Measurements from ENCODE around the gene DRC1.

The DRC1 gene

GRCh38 chr2:26396734-26397298 is 4.9 kb upstream of the DRC1 start:
- in situ Hi-C loops (cut with HindIII; ENCODE audit: low sequenced_read_pairs) = no loop called here

GRCh38 chr2:26399771-26400376 is 1.8 kb upstream of the DRC1 start:
- in situ Hi-C loops (cut with HindIII; ENCODE audit: low sequenced_read_pairs) = no loop called here

- in situ Hi-C loops (cut with HindIII; ENCODE audit: low sequenced_read_pairs) = no loop called here
Observed at GRCh38 chr2:26400723-26401122, 997 bp upstream of the DRC1 start.

GRCh38 chr2:26407526-26407925 is 5.8 kb downstream of the DRC1 start:
- in situ Hi-C loops (cut with HindIII; ENCODE audit: low sequenced_read_pairs) = no loop called here

GRCh38 chr2:26409785-26410184 is 8.1 kb downstream of the DRC1 start:
- in situ Hi-C loops (cut with HindIII; ENCODE audit: low sequenced_read_pairs) = no loop called here

GRCh38 chr2:26410764-26411243 is 9.1 kb downstream of the DRC1 start:
- in situ Hi-C loops (cut with HindIII; ENCODE audit: low sequenced_read_pairs) = no loop called here

GRCh38 chr2:26411419-26411818 is 9.7 kb downstream of the DRC1 start:
- in situ Hi-C loops (cut with HindIII; ENCODE audit: low sequenced_read_pairs) = no loop called here

GRCh38 chr2:26412091-26412673 is 10.5 kb downstream of the DRC1 start:
- in situ Hi-C loops (cut with HindIII; ENCODE audit: low sequenced_read_pairs) = no loop called here

GRCh38 chr2:26414311-26414710 is 12.6 kb downstream of the DRC1 start:
- in situ Hi-C loops (cut with HindIII; ENCODE audit: low sequenced_read_pairs) = no loop called here

- in situ Hi-C loops (cut with HindIII; ENCODE audit: low sequenced_read_pairs) = no loop called here
Observed at GRCh38 chr2:26421961-26422360, 20.2 kb downstream of the DRC1 start.

GRCh38 chr2:26422947-26423629 is 21.4 kb downstream of the DRC1 start:
- in situ Hi-C loops (cut with HindIII; ENCODE audit: low sequenced_read_pairs) = no loop called here

GRCh38 chr2:26423750-26424149 is 22.0 kb downstream of the DRC1 start:
- in situ Hi-C loops (cut with HindIII; ENCODE audit: low sequenced_read_pairs) = no loop called here

- in situ Hi-C loops (cut with HindIII; ENCODE audit: low sequenced_read_pairs) = no loop called here
Observed at GRCh38 chr2:26424221-26424620, 22.5 kb downstream of the DRC1 start.

- in situ Hi-C loops (cut with HindIII; ENCODE audit: low sequenced_read_pairs) = no loop called here
Observed at GRCh38 chr2:26428846-26429245, 27.1 kb downstream of the DRC1 start.

GRCh38 chr2:26429779-26430578 is 28.3 kb downstream of the DRC1 start:
- in situ Hi-C loops (cut with HindIII; ENCODE audit: low sequenced_read_pairs) = no loop called here

- in situ Hi-C loops (cut with HindIII; ENCODE audit: low sequenced_read_pairs) = no loop called here
Observed at GRCh38 chr2:26430826-26431225, 29.1 kb downstream of the DRC1 start.

- in situ Hi-C loops (cut with HindIII; ENCODE audit: low sequenced_read_pairs) = no loop called here
Observed at GRCh38 chr2:26432363-26432762, 30.6 kb downstream of the DRC1 start.

- in situ Hi-C loops (cut with HindIII; ENCODE audit: low sequenced_read_pairs) = no loop called here
Observed at GRCh38 chr2:26432859-26433258, 31.1 kb downstream of the DRC1 start.

GRCh38 chr2:26435106-26435505 is 33.4 kb downstream of the DRC1 start:
- in situ Hi-C loops (cut with HindIII; ENCODE audit: low sequenced_read_pairs) = no loop called here

- in situ Hi-C loops (cut with HindIII; ENCODE audit: low sequenced_read_pairs) = no loop called here
Observed at GRCh38 chr2:26438526-26438925, 36.8 kb downstream of the DRC1 start.

- in situ Hi-C loops (cut with HindIII; ENCODE audit: low sequenced_read_pairs) = no loop called here
Observed at GRCh38 chr2:26438926-26439325, 37.2 kb downstream of the DRC1 start.

Measured in DLD1 (cell line).